Caki2 (cell line): ENCODE data around the gene BMPR1B. TPM values are rescaled to one million over a fixed set of nuclear protein-coding genes. Genes with fewer than 3 reads are reported as not detected.

Source experiments
- DNase-seq: peaks from one replicate; pipeline ENCODE4 v3.0.0-alpha.2; 2015; ENCODE audit warnings: low read depth
- in situ Hi-C: cut with HindIII; loops from 2 replicates; pipeline ENCODE4 v1.10.0; 2016; ENCODE audit warnings: low sequenced_read_pairs, low pct_unique_long_range_greater_than_20kb, mixed read lengths
- total RNA-seq: library from RNA; depleted of rRNA; stranded (reverse); fragments of >200 nt; shearing (Covaris generic); gene quantifications from 2 replicates; pipeline ENCODE4 v1.2.3, GENCODE V29; 2014; ENCODE audit warnings: low replicate concordance

Gene BMPR1B
- total RNA-seq, 1 experiment from 2014 or later = 3.7 TPM

DNA sequence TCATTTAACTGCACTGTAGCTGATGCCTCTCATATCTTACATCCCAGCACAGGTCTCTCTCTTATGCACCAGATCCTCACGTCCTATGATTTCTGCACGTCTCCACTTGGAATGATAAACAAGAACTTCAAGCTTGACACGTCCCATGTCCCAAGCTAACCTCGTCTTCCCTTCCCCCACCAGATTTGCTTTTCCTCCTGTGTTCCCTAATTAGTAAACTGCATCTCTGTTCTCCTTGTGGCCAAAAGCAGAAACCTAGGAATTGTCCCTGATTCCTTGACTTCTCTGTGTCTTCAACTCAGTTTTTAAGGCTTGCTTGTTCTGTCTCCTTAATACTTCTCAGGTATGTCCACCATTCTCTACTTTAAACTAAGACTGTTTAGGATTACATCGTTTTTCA, 171.9 kb downstream of the BMPR1B start:
- no peak for DNase-seq
- in situ Hi-C loops = no loop called here

DNA sequence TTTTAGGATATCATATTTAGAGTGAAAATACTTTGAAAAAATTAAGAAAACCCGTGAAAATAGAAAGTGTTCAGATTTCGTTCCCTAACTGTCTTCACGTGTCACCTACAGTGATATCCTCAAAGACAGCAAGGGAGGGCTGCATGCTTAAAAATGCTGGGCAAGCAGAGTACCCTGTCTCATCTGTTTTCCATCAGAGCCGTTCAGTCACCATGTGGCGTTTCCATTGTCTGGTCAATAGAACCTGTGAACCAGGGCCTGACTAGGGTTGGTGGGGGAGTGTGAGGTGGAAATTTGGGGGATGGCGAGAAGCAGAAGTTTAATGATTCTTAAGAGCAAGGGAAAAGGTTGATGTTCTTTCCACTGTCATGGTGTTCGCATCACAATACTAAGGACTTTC, 173.9 kb downstream of the BMPR1B start:
- in situ Hi-C loops = no loop called here
- DNase-seq = no peak

DNA sequence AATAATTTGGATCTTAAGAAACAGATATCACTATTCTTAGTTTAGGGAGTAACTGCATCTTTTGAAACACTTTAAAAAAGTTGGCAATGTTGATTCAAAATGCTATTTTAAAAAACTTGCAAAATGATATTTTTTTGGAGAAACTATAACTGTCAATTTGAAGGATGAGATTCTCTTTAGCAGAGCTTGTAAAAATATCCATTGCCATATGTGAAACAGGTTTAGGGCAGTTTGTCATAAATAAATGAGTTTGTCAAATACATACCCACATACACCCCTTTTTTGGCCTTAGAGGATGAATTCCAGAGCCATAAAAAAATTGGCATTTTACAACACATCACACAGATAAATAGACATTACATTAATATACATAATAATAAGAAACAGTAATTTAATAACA, 174.6 kb downstream of the BMPR1B start:
- in situ Hi-C loops = no loop called here
- no peak for DNase-seq

DNA sequence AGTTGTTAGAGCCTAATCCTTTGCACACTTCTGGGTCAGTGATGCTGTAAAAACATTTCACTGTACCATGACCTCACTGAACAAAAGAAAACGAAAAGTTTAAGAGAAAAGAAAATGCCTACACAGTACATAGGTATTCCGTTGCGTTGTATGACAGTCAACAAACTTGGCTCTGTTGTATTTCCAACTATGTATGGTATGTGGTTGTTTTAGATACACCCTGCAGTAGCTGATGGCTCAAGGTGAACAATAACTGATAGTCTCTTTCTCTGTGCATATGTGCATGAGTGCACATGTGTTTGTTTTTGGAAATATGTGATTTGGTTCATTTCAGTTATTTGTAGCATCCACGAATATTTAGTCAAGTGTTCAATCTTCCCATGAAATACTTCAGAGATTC, 176.0 kb downstream of the BMPR1B start:
- in situ Hi-C loops = no loop called here
- DNase-seq = peak; percentile 3

DNA sequence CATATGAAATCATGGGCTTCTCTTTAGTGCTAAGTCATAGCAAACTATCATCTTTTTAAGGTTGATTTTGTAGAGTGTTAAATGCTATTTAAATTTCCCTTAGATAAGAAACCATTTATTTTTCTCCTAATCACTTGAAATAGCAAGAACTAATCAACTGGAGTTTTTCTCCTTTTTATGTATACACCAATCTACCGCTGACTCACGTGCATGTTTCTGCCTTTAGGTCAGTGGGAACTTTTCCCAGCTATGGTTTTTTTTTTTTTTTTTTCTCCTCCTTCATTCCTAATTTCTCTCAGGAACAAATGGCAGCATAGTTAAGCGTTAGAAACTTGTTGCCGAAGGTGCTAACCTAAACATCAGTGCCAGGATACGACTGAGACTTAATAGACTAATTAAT, 176.4 kb downstream of the BMPR1B start:
- DNase-seq = no peak
- in situ Hi-C loops = no loop called here

DNA sequence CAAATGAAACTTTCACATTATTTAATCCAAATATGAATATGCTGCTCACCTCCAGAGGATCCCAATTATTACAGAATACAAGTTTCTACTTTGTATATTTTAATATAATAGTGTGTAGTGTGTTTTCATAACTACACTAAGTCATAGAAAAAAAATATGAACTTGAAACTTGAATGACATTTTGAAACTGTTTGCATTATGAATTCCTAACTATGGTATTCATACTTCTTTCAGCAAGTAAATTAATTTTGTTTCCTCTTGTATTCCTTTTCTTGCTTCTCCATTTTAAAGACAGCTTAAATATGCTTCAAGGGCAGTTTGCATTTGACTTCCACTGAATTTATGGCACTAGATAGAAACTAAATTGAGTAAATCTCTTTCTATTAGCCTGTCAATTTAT, 177.1 kb downstream of the BMPR1B start:
- no peak for DNase-seq
- in situ Hi-C loops = no loop called here

DNA sequence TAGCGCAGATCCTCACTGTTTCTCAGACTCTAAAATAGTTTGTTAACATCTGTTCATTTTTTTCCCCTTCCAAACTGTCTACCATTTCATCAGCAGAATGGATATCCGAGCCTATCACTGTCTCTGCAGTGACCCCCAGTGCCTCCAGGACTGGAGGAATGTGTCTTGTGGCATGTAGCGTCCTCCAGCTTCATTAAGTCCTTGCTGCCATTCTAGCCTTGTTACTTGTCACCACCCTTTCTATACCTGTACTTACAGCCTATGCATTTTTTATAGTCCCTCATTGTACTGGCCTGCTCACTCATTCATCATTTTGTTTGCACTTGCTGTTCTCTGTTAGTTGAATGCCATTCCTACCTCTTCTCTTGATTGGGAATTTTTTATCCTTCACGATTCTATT, 179.1 kb downstream of the BMPR1B start:
- DNase-seq = no peak
- in situ Hi-C loops = no loop called here

DNA sequence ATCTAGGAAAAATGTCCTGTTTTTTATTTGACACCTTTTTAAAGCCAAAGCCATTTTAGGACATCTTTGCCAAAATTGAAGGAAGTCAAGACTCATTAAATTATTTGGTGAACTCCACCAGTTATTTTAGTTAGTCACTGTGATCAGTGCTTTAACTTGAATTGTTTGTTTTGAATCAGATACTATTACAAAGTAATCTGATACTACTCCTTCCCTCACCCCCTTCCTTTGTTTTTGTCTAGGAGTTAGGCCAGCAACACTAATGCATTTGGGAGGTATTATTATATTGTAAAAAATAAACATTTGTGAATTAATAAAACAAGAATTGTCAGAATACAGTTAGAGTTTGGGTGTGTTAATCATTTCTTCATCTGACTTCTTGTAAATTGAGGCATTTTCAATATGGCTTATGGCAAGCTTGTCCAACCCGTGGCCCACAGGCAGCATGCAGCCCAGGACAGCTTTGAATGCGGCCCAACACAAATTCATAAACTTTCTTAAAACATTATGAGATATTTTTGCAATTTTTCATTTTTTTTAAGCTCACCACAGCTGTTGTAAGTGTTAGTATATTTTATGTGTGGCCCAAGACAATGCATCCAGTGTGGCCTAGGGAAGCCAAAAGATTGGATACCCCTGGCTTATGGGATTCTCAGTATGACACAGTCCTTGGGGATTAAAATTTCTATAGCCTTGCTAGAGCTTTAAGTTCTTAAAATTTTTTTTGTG, 182.2 kb downstream of the BMPR1B start:
- no peak for DNase-seq
- in situ Hi-C loops = no loop called here

DNA sequence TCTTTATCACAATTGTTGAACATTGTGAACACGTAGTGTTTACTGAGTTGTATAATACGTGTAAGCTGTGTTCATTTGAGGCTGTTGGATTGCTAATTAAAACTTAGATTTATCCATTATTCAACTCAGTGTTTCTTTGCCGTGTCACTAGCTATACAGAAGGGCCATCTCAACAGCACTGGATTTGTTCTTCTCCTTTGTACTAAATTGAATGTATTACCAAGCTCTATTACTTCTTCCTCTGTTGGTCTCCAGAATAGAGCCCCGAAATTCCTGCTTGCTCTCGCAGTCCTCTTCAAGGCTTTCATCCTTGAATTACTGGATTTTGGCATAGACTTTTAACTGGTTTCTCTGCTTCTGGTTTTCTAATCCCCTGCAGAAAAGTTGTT, 182.8 kb downstream of the BMPR1B start:
- DNase-seq = no peak
- in situ Hi-C loops = no loop called here

DNA sequence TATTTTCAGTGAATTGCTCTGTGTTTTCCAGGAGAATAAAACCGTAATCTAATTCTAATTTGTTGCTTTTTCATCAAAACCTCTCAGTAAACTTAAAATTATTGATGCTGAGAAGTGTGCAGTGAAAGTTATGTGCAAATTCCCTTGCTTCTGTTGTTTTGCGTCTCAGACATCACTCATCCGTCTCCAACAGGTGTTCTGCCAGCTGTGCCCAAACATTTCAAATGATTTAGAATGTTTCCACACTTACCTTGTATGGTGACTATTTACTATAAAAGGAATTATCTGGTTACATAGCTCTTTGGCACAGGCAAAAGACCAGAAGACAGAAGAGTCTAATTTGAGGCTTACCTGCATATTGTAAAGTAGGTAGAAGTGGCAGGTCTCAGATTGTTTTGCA, 184.0 kb downstream of the BMPR1B start:
- in situ Hi-C loops = no loop called here
- no peak for DNase-seq

DNA sequence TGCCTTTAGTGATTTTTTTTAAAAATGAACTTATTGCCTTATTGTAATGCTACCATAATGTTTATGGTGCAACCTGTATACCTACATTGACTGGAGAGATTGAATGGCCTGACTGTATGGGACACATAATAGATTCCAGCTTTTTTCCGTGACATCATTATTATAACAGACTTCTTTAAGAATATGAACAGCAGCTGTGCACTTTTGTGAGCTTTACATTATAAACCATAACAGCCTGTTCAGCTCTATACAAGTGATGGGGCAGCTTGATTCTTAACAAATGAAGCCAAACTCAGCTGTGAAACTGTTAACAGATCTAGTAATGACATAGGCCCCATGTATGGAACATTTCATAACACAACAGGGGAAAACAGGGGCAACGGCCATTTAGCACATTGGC, 187.0 kb downstream of the BMPR1B start:
- in situ Hi-C loops = no loop called here
- no peak for DNase-seq

DNA sequence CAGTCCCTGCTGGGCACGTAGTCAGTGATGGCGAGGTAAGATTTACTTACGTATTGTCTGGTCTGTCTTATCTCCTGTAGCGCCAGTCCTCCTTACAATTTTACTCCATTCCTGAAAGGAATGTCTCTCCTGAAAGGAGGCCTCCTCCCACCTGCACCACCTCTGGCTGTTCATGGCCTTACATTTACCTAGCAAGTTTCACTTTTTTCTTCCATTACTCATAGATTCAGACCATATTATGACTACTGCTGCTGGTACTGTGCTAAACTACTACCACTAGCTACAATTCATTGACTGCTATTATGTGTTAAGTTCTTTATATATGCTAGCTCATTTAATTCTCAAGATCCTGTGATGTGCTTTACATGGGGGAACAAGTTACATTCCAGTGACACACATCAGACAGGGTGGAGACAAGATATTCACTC, 189.9 kb downstream of the BMPR1B start:
- in situ Hi-C loops = no loop called here
- no peak for DNase-seq

DNA sequence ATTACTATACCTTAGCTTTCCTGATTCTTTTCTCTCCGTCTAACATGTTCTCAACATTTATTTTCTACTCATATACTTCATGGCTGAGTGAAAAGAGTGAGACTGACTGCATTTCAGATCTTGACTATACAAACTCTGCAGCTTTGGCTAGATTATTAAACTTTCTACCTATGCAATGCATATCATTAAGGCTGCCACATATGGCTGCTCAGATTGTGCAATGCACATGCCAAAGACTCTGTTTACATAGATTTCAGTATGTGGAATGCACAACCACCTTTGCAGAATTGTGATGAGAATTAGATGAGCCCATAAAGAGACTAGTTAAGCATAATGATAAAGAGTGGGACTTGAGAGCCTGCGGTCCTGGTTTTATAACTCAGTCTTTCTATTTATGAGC, 196.5 kb downstream of the BMPR1B start:
- in situ Hi-C loops = no loop called here
- no peak for DNase-seq

DNA sequence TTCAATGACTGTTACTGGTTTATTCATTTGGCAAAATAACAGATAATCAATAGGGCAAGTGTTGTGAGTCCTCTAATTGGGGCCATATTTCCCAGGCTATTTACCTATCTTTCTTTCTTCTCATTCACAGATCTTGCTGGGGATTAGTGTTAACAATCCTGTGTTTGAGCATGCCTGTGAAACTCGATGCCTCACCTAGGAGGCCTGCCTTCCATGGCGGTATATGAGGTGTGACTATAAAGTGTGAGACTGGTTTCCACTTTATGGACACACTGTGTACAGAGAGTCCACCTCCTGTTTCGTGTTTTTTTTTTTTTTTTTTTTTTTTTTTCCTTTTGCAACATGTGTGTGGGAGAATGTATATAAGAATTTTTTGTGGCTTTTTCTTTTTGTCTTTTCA, 199.3 kb downstream of the BMPR1B start:
- no peak for DNase-seq
- in situ Hi-C loops = no loop called here

DNA sequence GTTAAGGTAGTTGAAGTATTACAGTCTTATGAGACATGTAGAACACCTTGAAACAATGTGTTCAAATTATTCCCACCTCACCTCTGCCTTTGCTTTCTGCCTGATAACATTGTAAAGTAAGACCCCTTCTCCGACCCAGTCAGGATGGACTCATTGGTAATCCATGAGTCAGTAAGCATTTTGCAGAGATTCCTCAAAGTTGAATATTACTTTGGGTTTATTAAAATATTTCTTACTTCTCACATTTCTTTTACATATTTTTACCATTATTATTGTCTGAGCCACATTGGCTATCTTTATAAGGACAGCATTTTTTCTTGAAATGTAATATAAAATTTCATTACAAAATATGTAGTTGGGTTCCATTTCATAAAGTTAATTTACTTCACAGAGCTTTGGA, 201.6 kb downstream of the BMPR1B start:
- in situ Hi-C loops = no loop called here
- DNase-seq = no peak

DNA sequence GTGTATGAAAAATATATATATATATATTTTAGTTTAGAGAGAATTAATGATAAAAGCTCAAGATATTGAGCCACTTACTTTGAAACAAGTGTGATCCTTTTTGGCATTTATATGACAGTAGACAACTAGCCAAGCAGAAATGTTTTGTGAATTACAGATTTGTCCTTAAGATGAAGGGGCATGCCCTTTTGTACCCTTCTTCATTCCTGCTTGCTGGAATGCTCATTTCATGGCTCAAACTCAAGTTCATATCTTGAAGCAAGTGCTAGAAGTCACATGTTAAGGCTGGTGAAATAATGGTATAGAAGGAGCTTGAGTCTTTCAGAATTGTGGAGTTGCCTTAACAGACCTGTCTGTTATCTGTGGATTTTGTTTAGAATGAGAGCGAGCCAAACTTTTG, 203.0 kb downstream of the BMPR1B start:
- in situ Hi-C loops = no loop called here
- DNase-seq = no peak

DNA sequence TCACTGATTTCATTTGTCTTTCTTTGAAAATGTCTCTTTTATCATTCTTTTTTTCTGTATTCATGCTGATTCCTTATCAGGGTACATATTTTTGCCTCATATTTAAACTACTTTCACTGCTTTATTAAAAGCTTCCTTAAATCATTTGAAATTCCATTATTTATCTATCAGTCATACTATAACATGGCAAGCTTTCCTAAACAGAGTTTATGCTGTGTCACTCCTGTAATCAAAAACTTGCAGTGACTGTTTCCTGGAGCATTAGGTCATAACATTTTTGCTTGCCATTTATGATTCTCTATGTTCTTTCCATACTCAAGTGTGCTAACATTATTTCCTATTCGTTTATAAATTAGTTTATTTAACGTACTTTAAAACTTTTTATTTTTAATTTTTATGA, 203.7 kb downstream of the BMPR1B start:
- DNase-seq = no peak

DNA sequence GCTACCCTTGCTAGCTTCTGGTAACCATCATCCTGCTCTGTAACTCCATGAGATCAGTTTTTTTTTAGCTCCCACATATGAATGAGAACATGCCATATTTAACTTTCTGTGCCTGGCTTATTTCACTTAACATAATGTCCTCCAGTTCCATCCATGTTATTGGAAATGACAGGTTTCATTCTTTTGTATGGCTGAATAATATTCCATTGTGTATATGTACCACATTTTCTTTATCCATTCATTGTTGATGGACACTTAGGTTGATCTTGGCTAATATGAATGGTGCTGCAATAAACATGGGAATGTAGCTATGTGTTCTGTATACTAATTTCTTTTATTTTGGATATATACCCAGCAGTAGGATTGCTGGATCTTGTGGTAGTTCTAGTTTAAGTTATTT, 204.7 kb downstream of the BMPR1B start:
- DNase-seq = no peak
- in situ Hi-C loops = no loop called here

More for the DNA sequence above, 203.7 kb downstream of the BMPR1B start:
- in situ Hi-C loops = no loop called here

DNA sequence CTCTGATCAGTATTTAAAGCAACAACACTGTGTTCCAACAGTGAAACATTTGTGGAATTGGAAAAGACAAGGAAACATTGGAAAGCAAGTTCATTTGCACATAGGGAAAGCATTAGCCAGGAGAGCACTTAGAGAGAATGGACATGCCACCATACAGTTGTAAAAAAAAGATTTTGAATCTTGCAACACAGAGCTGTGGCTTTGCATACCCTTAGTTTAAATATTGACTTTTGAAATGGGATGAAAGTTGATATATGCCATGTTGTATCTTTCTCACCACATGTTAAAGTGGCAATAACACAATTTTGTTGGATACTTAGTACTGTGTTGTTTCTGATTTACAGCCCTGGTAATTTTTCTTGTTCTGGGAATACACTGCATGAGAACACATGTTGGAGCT, 208.1 kb downstream of the BMPR1B start:
- in situ Hi-C loops = no loop called here
- DNase-seq = no peak

DNA sequence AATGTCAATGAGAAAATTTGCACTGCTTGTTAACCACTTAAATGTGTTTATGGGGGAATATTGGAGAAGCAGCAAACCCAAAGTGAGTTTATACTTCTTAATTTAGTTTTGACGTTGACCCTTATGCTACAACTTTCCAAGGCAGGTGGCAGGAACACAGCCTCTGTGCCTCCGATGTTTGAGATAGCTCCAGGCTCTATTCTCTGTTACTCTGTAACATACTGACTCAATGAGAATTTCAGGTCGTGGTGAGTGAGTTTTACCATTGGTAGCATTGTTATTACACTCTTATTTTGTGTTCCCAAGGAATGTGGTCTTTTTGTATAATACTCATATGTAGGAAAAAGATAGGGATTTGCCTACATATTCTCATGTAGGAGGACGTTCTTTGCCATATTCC, 210.7 kb downstream of the BMPR1B start:
- in situ Hi-C loops = no loop called here
- no peak for DNase-seq

DNA sequence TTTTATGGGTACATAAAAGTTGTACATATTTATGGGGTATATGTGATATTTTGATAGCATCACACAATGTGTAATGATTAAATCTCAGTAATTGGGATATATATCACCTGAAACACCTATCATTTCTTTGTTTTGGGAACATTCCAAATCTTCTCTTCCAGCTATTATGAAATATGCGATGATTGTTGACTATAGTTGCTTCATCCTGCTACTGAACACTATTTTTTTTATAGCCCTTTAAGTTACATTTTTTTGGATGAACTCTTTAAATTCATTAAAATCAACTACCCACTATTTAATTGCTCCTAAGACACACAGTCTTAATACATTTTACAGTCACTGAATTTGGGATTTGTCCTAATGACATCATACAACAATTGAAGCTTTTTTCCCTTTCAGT, 212.9 kb downstream of the BMPR1B start:
- in situ Hi-C loops = no loop called here

More for the DNA sequence above, 212.9 kb downstream of the BMPR1B start:
- no peak for DNase-seq
